HepG2 (cell line): ENCODE measurements around the gene CYLC2. TPM values are rescaled to one million over a fixed set of nuclear protein-coding genes. Genes with fewer than 3 reads are reported as not detected.

Experiments
- ATAC-seq: fragments of 200-7000 bp; cut with Tn5 transposase; 3 replicates; pipeline ENCODE4 v1.9.1; 2020; ENCODE audit warnings: mild to moderate bottlenecking, moderate library complexity
- BruUV-seq: library from RNA; stranded (reverse); fragments of 400-500 nt; replicated peaks from 2 replicates; lab custom pipeline; 2021; lab: Mats Ljungman, UMichigan
- CTCF ChIA-PET: fragments of 300-600 bp; formaldehyde crosslinking; extraction: SDS; loops from one replicate; lab custom pipeline; 2021; ENCODE audit warnings: low total read pairs, inconsistent platforms, low intra/inter-chr PET ratio; lab: Yijun Ruan, JAX
- POLR2A ChIA-PET: fragments of 350-600 bp; sonication (Branson Sonifier 250); formaldehyde crosslinking; loops from one replicate; lab custom pipeline; 2020; ENCODE audit warnings: antibody characterized with exemption, inconsistent platforms; lab: Yijun Ruan, JAX
- DNase-seq: peaks from one replicate; pipeline ENCODE4 v3.0.0-alpha.2; 2015; ENCODE audit warnings: low spot score
- FAIRE-seq: peaks from 3 replicates; lab custom pipeline; 2011; peaks lifted over from hg19 to GRCh38; lab: Jason Lieb, UNC
- H2AFZ ChIP-seq: one replicate; pipeline ENCODE4 v1.6.1; 2011; ENCODE audit warnings: low read length, inconsistent platforms
- H3K27ac ChIP-seq: fragments of 300-600 bp; 3 replicates; pipeline ENCODE4 v1.8.0; 2011; ENCODE audit warnings: mixed run types, mild to moderate bottlenecking, mixed read lengths, low read length, inconsistent platforms; ENCODE audit not compliant: insufficient read depth; ENCODE audit errors: extremely low read length
- H3K27me3 ChIP-seq, 2 experiments: fragments of 200-600 bp in 1 of 2; 2 replicates in 1 of 2; 3 replicates in 1 of 2; pipeline versions ENCODE4 v1.6.0 to v1.8.0; 2011; ENCODE audit warnings: low read length in 2 of 2, mild to moderate bottlenecking in 2 of 2, moderate library complexity in 2 of 2, inconsistent platforms in 1 of 2; ENCODE audit not compliant: insufficient read depth in 2 of 2, control insufficient read depth in 1 of 2
- H3K36me3 ChIP-seq, 2 experiments: fragments of 200-600 bp in 1 of 2; replicated peaks in 1 of 2; 2 replicates in 1 of 2; 3 replicates in 1 of 2; pipeline versions ENCODE4 v1.5.1 to v1.8.0; 2011; ENCODE audit warnings: low read length in 2 of 2, inconsistent platforms in 1 of 2; ENCODE audit not compliant: insufficient read depth in 2 of 2, control insufficient read depth in 1 of 2
- H3K4me1 ChIP-seq: 2 replicates; pipeline ENCODE4 v1.5.1; 2012; ENCODE audit warnings: low read length, inconsistent platforms; ENCODE audit not compliant: insufficient read depth
- H3K4me2 ChIP-seq: 2 replicates; pipeline ENCODE4 v1.6.0; 2011; ENCODE audit warnings: low read depth, low read length, inconsistent platforms
- H3K4me3 ChIP-seq, 3 experiments: fragments of 200-600 bp in 1 of 3; sonication (generic), shearing (Covaris generic) in 1 of 3; replicated peaks in 1 of 3; 2 replicates each; pipeline ENCODE4 v1.5.1; 2011 to 2016; ENCODE audit warnings: low read length in 3 of 3, inconsistent platforms in 2 of 3, low read depth in 2 of 3, mild to moderate bottlenecking in 2 of 3, control low read depth in 1 of 3, mixed read lengths in 1 of 3; ENCODE audit not compliant: insufficient read depth in 1 of 3
- H3K79me2 ChIP-seq: one replicate; pipeline ENCODE4 v1.6.1; 2011; ENCODE audit warnings: low read length, inconsistent platforms; ENCODE audit not compliant: insufficient read depth
- H3K9ac ChIP-seq: 2 replicates; pipeline ENCODE4 v1.6.0; 2011; ENCODE audit warnings: mild to moderate bottlenecking, low read depth, low read length, inconsistent platforms; ENCODE audit not compliant: insufficient read depth
- H3K9me3 ChIP-seq: 2 replicates; pipeline ENCODE4 v1.5.1; 2012; ENCODE audit warnings: mild to moderate bottlenecking, low read length
- H4K20me1 ChIP-seq: 2 replicates; pipeline ENCODE4 v1.6.0; 2011; ENCODE audit warnings: inconsistent platforms, mild to moderate bottlenecking, low read length, moderate library complexity; ENCODE audit not compliant: insufficient read depth
- ETS1 ChIP-seq: sonication (generic); formaldehyde crosslinking; IDR thresholded peaks from 2 replicates; pipeline ENCODE4 v1.4.0; 2020; ENCODE audit warnings: missing genetic modification reagents
- IRF1 ChIP-seq: sonication (generic); formaldehyde crosslinking; IDR thresholded peaks from 2 replicates; pipeline ENCODE4 v1.4.0; 2020; ENCODE audit warnings: low read depth, mild to moderate bottlenecking, missing genetic modification reagents
- JDP2 ChIP-seq: sonication (generic); formaldehyde crosslinking; IDR thresholded peaks from 2 replicates; pipeline ENCODE4 v1.8.1; 2022; ENCODE audit warnings: missing genetic modification reagents, borderline replicate concordance
- NFRKB ChIP-seq: fragments of 450-650 bp; IDR thresholded peaks from 2 replicates; pipeline ENCODE4 v1.6.1; 2017
- NFYB ChIP-seq: sonication (generic); formaldehyde crosslinking; IDR thresholded peaks from 2 replicates; pipeline ENCODE4 v1.4.0; 2020; ENCODE audit warnings: missing genetic modification reagents
- SETDB1 ChIP-seq: sonication (generic); formaldehyde crosslinking; IDR thresholded peaks from 2 replicates; pipeline ENCODE4 v1.5.1; 2020; ENCODE audit warnings: missing genetic modification reagents, mild to moderate bottlenecking, borderline replicate concordance
- SMARCC2 ChIP-seq: fragments of 450-650 bp; IDR thresholded peaks from 2 replicates; pipeline ENCODE4 v1.6.1; 2017; ENCODE audit warnings: antibody characterized with exemption, mild to moderate bottlenecking
- STAG1 ChIP-seq: sonication (generic); formaldehyde crosslinking; IDR thresholded peaks from 2 replicates; pipeline ENCODE4 v1.4.0; 2020; ENCODE audit warnings: missing genetic modification reagents
- ZBTB7B ChIP-seq: sonication (generic); formaldehyde crosslinking; IDR thresholded peaks from 2 replicates; pipeline ENCODE4 v1.4.0; 2020; ENCODE audit warnings: missing genetic modification reagents
- ZFP62 ChIP-seq: sonication (generic); formaldehyde crosslinking; IDR thresholded peaks from 2 replicates; pipeline ENCODE4 v1.4.0; 2020; ENCODE audit warnings: missing genetic modification reagents
- WGBS: methylation state at CpG from one replicate; pipeline ENCODE4 v1.1.6; 2017; ENCODE audit warnings: low lambda C conversion rate; 5-methylcytosine and 5-hydroxymethylcytosine counted together
- in situ Hi-C: cut with HindIII; loops from 2 replicates; pipeline ENCODE4 v1.10.0; 2017; ENCODE audit warnings: low pct_unique_long_range_greater_than_20kb; ENCODE audit not compliant: extremely low pct_ligation_motif_present
- intact Hi-C: fragments of 100-400 bp; cut with micrococcal nuclease; formaldehyde crosslinking; loops from one replicate; pipeline ENCODE4 v1.10.0; 2022; ENCODE audit not compliant: unreplicated experiment
- polyA plus RNA-seq, 8 experiments: library from polyadenylated mRNA; depleted of rRNA in 3 of 8; stranded (reverse) in 7 of 8; unstranded in 1 of 8; fragments of >200 nt; fragmentation: Illumina TruSeq in 4 of 8; extraction: Trizol in 4 of 8; gene quantifications; 2 replicates each; pipeline versions ENCODE4 v1.2.1 to v1.2.3, GENCODE V29; 2011 to 2016; ENCODE audit warnings: low read depth in 4 of 8, missing spikeins in 1 of 8, mixed read lengths in 1 of 8; ENCODE audit not compliant: insufficient read depth in 1 of 8
- total RNA-seq, 5 experiments: library from RNA; depleted of rRNA; stranded (reverse); fragments of >200 nt; fragmentation: Illumina TruSeq; extraction: Trizol; gene quantifications; 2 replicates each; pipeline ENCODE4 v1.2.3, GENCODE V29; 2016; ENCODE audit warnings: low read depth in 1 of 5
- TF ChIP-seq, protein P1 (sequence below): sonication (generic); formaldehyde crosslinking; IDR thresholded peaks from 2 replicates; pipeline ENCODE4 v1.4.0; 2020; ENCODE audit warnings: missing genetic modification reagents
- TF ChIP-seq, protein P2 (sequence below): sonication (generic); formaldehyde crosslinking; conservative IDR thresholded peaks from 2 replicates; pipeline ENCODE4 v1.4.0; 2020; ENCODE audit warnings: mild to moderate bottlenecking, missing genetic modification reagents, moderate library complexity

CYLC2 gene
- total and polyA plus RNA-seq, 2 of the 13 experiments (the other 11 are each of a cell fraction or from before 2014, with no cell fraction given), result not detected

- no peak for FAIRE-seq
Measured at GRCh38 chr9:102950346-102950745, 44.8 kb upstream of the CYLC2 start.

GRCh38 chr9:102966999-102967398, 28.1 kb upstream of the CYLC2 start:
- DNase-seq (no peak), FAIRE-seq (no peak), ATAC-seq (no peak)
- BruUV-seq, result no TSS peak
- Histone ChIP-seq H3K36me3 (no peaks in the 10 kb centered on the region), H3K27ac (no peak overlapping the region), H3K9ac (no peak overlapping the region), H3K79me2 (no peaks in the 10 kb centered on the region), H4K20me1 (no peaks in the 10 kb centered on the region), H3K9me3 (peaks cover 40% of the 10 kb centered on the region), H3K4me2 (no peak overlapping the region), H3K27me3 (no peaks in the 10 kb centered on the region), H3K4me3 (no peak overlapping the region), H3K4me1 (no peaks in the 10 kb centered on the region), H2AFZ (no peak overlapping the region)
- ChIA-PET CTCF (no interaction called here), POLR2A (no interaction called here)
- in situ Hi-C loops, result no loop called here
- WGBS, result 40% methylated on average over 6 of the region's 7 CpGs
- intact Hi-C loops, result no loop called here
- TF ChIP-seq ZBTB7B (CRISPR knock-in tag), result no peak
- TF ChIP-seq NFYB (CRISPR knock-in tag), result no peak
- TF ChIP-seq ZFP62 (CRISPR knock-in tag), result no peak
- TF ChIP-seq, protein P1, sequence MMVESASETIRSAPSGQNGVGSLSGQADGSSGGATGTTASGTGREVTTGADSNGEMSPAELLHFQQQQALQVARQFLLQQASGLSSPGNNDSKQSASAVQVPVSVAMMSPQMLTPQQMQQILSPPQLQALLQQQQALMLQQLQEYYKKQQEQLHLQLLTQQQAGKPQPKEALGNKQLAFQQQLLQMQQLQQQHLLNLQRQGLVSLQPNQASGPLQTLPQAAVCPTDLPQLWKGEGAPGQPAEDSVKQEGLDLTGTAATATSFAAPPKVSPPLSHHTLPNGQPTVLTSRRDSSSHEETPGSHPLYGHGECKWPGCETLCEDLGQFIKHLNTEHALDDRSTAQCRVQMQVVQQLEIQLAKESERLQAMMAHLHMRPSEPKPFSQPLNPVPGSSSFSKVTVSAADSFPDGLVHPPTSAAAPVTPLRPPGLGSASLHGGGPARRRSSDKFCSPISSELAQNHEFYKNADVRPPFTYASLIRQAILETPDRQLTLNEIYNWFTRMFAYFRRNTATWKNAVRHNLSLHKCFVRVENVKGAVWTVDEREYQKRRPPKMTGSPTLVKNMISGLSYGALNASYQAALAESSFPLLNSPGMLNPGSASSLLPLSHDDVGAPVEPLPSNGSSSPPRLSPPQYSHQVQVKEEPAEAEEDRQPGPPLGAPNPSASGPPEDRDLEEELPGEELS (CRISPR knock-in tag), result no peak
- TF ChIP-seq JDP2, result no peak
- TF ChIP-seq SETDB1 (CRISPR knock-in tag), result no peak
- no peak for TF ChIP-seq IRF1
- no peak for TF ChIP-seq STAG1 (CRISPR knock-in tag)
- TF ChIP-seq ETS1 (CRISPR knock-in tag), result no peak
- TF ChIP-seq NFRKB, result no peak
- TF ChIP-seq, protein P2, sequence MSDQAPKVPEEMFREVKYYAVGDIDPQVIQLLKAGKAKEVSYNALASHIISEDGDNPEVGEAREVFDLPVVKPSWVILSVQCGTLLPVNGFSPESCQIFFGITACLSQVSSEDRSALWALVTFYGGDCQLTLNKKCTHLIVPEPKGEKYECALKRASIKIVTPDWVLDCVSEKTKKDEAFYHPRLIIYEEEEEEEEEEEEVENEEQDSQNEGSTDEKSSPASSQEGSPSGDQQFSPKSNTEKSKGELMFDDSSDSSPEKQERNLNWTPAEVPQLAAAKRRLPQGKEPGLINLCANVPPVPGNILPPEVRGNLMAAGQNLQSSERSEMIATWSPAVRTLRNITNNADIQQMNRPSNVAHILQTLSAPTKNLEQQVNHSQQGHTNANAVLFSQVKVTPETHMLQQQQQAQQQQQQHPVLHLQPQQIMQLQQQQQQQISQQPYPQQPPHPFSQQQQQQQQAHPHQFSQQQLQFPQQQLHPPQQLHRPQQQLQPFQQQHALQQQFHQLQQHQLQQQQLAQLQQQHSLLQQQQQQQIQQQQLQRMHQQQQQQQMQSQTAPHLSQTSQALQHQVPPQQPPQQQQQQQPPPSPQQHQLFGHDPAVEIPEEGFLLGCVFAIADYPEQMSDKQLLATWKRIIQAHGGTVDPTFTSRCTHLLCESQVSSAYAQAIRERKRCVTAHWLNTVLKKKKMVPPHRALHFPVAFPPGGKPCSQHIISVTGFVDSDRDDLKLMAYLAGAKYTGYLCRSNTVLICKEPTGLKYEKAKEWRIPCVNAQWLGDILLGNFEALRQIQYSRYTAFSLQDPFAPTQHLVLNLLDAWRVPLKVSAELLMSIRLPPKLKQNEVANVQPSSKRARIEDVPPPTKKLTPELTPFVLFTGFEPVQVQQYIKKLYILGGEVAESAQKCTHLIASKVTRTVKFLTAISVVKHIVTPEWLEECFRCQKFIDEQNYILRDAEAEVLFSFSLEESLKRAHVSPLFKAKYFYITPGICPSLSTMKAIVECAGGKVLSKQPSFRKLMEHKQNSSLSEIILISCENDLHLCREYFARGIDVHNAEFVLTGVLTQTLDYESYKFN, result no peak

More at GRCh38 chr9:102950346-102950745, 44.8 kb upstream of the CYLC2 start:
- no peak for ATAC-seq
- no TSS peak for BruUV-seq
- H3K4me1 ChIP-seq, result no peaks in the 10 kb centered on the region
- intact Hi-C loops, result no loop called here
- CTCF ChIA-PET, result no interaction called here
- H3K9ac ChIP-seq, result no peak overlapping the region
- no peak overlapping the region for H3K4me3 ChIP-seq
- no peak overlapping the region for H2AFZ ChIP-seq
- H3K79me2 ChIP-seq, result no peaks in the 10 kb centered on the region
- 0% methylated on average over 2 of the region's 2 CpGs for WGBS
- no peak overlapping the region for H3K4me2 ChIP-seq
- no peaks in the 10 kb centered on the region for H3K36me3 ChIP-seq
- H3K9me3 ChIP-seq, result peaks cover 5% of the 10 kb centered on the region; the same call in 1 of the 2 replicates
- H3K27me3 ChIP-seq, result no peaks in the 10 kb centered on the region
- no peak overlapping the region for H3K27ac ChIP-seq
- in situ Hi-C loops, result no loop called here
- no peaks in the 10 kb centered on the region for H4K20me1 ChIP-seq
- no peak for DNase-seq
- TF ChIP-seq SMARCC2, result no peak
- POLR2A ChIA-PET, result no interaction called here
